ENCODE data around the gene ATG13. TPM values are rescaled to one million over a fixed set of nuclear protein-coding genes. Genes with fewer than 3 reads are reported as not detected.

ATG13 gene
- total RNA-seq (2022) (75.1 and 91.7 TPM in 2 replicates), Bru-seq, nascent RNA (percentile 80 among the genes with signal in this experiment), BruChase-seq, experiment 1, labeled RNA remaining after a 6-hour chase (percentile 85 among the genes with signal in this experiment), BruChase-seq, experiment 2, labeled RNA remaining after a 2-hour chase (percentile 76 among the genes with signal in this experiment)
- long read RNA-seq, full-length matches to known transcripts, result 53 of 171 reads
- long read RNA-seq, partial matches to known transcripts, result 18 of 171 reads
- long read RNA-seq, other reads (novel, unspliced or antisense), result 100 of 171 reads

DNA sequence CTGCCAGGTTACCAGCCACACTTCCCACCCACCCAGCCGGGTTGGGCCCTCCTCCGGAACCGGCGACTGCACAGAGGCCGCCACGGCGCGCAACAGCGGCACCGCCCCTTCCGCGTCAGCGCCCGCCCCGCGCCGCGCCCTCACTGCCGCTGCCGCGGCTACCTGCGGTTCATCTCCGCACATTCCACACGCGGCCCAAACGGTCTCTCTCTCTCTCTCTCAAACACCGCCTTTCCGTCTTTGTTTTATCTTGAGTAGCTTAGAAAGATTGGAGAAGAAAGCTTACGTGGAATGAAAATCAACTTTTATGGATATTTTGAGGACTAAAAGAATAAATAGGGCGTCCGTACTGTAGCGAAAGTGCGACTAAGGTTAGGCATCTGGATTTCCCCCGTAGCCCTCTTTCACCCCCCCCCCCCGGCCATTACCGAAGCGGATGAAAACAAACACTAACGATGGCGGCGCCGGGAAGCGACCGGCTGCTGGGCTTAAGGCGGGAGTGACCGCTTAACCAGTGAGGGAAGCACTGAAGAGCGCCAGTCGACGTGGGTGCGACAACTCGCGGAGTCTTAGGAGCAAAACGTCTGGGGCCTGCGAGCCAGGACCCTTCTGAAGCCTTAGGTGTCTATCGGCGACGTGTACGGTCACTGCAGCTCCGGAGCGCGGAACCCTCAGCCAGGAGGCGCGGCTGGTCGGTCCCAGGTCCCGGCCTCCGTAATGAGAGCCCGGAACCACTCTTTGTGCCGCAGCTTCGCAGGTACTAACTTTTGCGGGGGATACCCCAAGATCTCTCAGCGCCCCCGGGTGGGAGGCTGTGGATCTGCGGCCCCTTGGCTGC, at the start of gene ATG13, which contains the start of gene HARBI1:
Gene ATG13 (plus strand): TSS at position 420 of the 838 bp plus-strand sequence. CDS start 26,739 bp downstream, outside the sequence.
Gene HARBI1 (minus strand): TSS at position 94 of the 838 bp plus-strand sequence. CDS start 990 bp downstream, outside the sequence.
- Mint-ChIP-seq H3K4me1 (ENCODE audit: insufficient read depth, unreplicated experiment) (peaks cover 19% of the 10 kb centered on the region), H3K9me3 (ENCODE audit: unreplicated experiment) (no peaks in the 10 kb centered on the region), H3K27me3 (ENCODE audit: insufficient read depth, unreplicated experiment) (no peaks in the 10 kb centered on the region), H3K27ac (ENCODE audit: low read depth, unreplicated experiment) (peak within 1 kb of the TSS; percentile 99), H3K4me3 (ENCODE audit: unreplicated experiment) (peak within 1 kb of the TSS; percentile 82), H3K36me3 (ENCODE audit: insufficient read depth, unreplicated experiment) (peaks cover 27% of the 10 kb centered on the region)
- intact Hi-C loops (cut with micrococcal nuclease), result loop anchor here (1.0 to 5.0 kb wide), 4 partner anchors 57 to 228 kb away; no protein-coding TSS in a partner anchor
- ChIA-PET POLR2A (interaction anchor here (0.6 to 5.6 kb wide), 23 partner anchors 10 to 605 kb away, joined by 3 to 108 read pairs (median 7); partner anchors contain the start of genes AMBRA1, ARHGAP1 and ZNF408), CTCF (interaction anchor here (0.6 to 2.9 kb wide), 25 partner anchors 11 to 914 kb away, joined by 3 to 21 read pairs (median 4); partner anchors contain the start of gene CHRM4)
- peak; percentile 85 for TF ChIP-seq CTCF (IDR thresholded peaks at IDR 0.05; ENCODE audit: unreplicated experiment)
- DNase-seq (ENCODE audit: unreplicated experiment), result peak; percentile 82
- BruUV-seq (replicated peaks), result TSS peak; percentile 71

DNA sequence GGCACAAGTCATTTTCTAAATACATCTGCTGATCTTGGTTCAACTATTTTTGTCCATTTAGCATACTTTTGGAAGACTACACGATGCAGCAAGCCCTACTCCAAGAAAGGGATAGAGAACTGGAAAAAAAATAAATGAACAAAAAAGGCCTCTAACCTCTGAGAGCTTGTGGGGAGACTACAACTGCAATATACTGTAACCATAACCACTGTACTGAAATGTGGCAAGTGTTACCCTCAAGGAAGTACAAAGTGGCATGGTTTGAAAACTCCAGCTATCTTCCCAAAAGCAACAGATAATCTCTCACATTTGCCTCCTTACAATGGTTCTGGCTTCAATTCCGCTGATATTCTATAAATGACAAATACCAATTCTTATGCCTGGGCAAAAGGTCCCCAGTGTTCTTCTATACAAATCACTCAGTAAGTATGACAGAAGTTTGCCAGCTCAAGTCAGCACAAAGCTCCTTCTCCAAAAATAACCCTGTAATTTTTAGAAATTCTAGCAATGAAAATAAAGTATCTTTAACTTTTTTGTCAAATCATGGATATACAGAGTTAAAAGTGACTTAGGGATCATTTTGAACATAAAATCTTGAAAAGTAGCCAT, 46.5 kb upstream of the ATG13 start:
- POLR2A ChIA-PET, result interaction anchor here (0.7 to 3.2 kb wide), 6 partner anchors 10 to 183 kb away, joined by 3 to 21 read pairs (median 4); partner anchors contain the start of gene AMBRA1
- no TSS peak for BruUV-seq (replicated peaks)
- Mint-ChIP-seq H3K9me3 (ENCODE audit: unreplicated experiment) (no peaks in the 10 kb centered on the region), H3K4me3 (ENCODE audit: unreplicated experiment) (no peak overlapping the region), H3K4me1 (ENCODE audit: insufficient read depth, unreplicated experiment) (no peaks in the 10 kb centered on the region), H3K27me3 (ENCODE audit: insufficient read depth, unreplicated experiment) (no peaks in the 10 kb centered on the region), H3K36me3 (ENCODE audit: insufficient read depth, unreplicated experiment) (peaks cover 5% of the 10 kb centered on the region), H3K27ac (ENCODE audit: low read depth, unreplicated experiment) (no peak overlapping the region)
- CTCF ChIA-PET, result interaction anchor here (0.6 to 1.0 kb wide), 3 partner anchors 11 to 290 kb away, joined by 3 to 4 read pairs (median 3); no protein-coding TSS in a partner anchor
- no peak for TF ChIP-seq CTCF (IDR thresholded peaks at IDR 0.05; ENCODE audit: unreplicated experiment)
- intact Hi-C loops (cut with micrococcal nuclease), result no loop called here
- no peak for DNase-seq (ENCODE audit: unreplicated experiment)

GRCh38 chr11:46574656-46575055, 42.7 kb upstream of the ATG13 start:
- H3K27ac Mint-ChIP-seq (ENCODE audit: low read depth, unreplicated experiment), result no peak overlapping the region
- H3K36me3 Mint-ChIP-seq (ENCODE audit: insufficient read depth, unreplicated experiment), result peaks cover 11% of the 10 kb centered on the region
- H3K4me3 Mint-ChIP-seq (ENCODE audit: unreplicated experiment), result no peak overlapping the region
- H3K4me1 Mint-ChIP-seq (ENCODE audit: insufficient read depth, unreplicated experiment), result no peaks in the 10 kb centered on the region
- ChIA-PET CTCF (interaction anchor here (0.5 kb wide), 1 partner anchor 49 kb away, joined by 4 read pairs; no protein-coding TSS in a partner anchor), POLR2A (no interaction called here)
- intact Hi-C loops (cut with micrococcal nuclease), result no loop called here
- no TSS peak for BruUV-seq (replicated peaks)
- no peak for DNase-seq (ENCODE audit: unreplicated experiment)
- TF ChIP-seq CTCF (IDR thresholded peaks at IDR 0.05; ENCODE audit: unreplicated experiment), result no peak
- no peaks in the 10 kb centered on the region for H3K9me3 Mint-ChIP-seq (ENCODE audit: unreplicated experiment)
- H3K27me3 Mint-ChIP-seq (ENCODE audit: insufficient read depth, unreplicated experiment), result no peaks in the 10 kb centered on the region
